ENCODE data around the gene SUMF2. TPM values are rescaled to one million over a fixed set of nuclear protein-coding genes. Genes with fewer than 3 reads are reported as not detected.

Gene SUMF2
- total RNA-seq, 1 experiment from 2014 or later: 173 TPM

GRCh38 chr7:56028942-56029630 lies 35.0 kb upstream of the SUMF2 start:
- peaks cover 0 to 10% of the 10 kb centered on the region in 2 experiments; a peak in 1 of 4 replicates for H3K4me1 ChIP-seq (ENCODE audit: control insufficient read depth in 1 of 2, insufficient read depth in 2 of 2, low read length in 2 of 2)
- H3K79me2 ChIP-seq (ENCODE audit: insufficient read depth, low read length): no peaks in the 10 kb centered on the region
- H3K27ac ChIP-seq (ENCODE audit: low read depth, low read length): no peak overlapping the region
- no peaks in the 10 kb centered on the region for H4K20me1 ChIP-seq (ENCODE audit: insufficient read depth)
- TF ChIP-seq, protein P1, sequence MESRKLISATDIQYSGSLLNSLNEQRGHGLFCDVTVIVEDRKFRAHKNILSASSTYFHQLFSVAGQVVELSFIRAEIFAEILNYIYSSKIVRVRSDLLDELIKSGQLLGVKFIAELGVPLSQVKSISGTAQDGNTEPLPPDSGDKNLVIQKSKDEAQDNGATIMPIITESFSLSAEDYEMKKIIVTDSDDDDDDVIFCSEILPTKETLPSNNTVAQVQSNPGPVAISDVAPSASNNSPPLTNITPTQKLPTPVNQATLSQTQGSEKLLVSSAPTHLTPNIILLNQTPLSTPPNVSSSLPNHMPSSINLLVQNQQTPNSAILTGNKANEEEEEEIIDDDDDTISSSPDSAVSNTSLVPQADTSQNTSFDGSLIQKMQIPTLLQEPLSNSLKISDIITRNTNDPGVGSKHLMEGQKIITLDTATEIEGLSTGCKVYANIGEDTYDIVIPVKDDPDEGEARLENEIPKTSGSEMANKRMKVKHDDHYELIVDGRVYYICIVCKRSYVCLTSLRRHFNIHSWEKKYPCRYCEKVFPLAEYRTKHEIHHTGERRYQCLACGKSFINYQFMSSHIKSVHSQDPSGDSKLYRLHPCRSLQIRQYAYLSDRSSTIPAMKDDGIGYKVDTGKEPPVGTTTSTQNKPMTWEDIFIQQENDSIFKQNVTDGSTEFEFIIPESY (IDR thresholded peaks at IDR 0.05; ENCODE audit: extremely low read depth, insufficient replicate concordance, low read length): no peak
- TF ChIP-seq ZFX (IDR thresholded peaks at IDR 0.05): no peak
- no peak for TF ChIP-seq RAD21 (IDR thresholded peaks at IDR 0.05; ENCODE audit: low read depth)
- TF ChIP-seq EZH2 (IDR thresholded peaks at IDR 0.05): no peak
- no peak for TF ChIP-seq SP1 (IDR thresholded peaks at IDR 0.05; ENCODE audit: low read depth)
- no peak for TF ChIP-seq ELF1 (IDR thresholded peaks at IDR 0.05; ENCODE audit: borderline replicate concordance, low read depth)
- TF ChIP-seq JUND (IDR thresholded peaks at IDR 0.05): no peak
- TF ChIP-seq POLR2AphosphoS5 (IDR thresholded peaks at IDR 0.05; ENCODE audit: low read depth, low read length): no peak
- no peak for TF ChIP-seq TCF7L2 (IDR thresholded peaks at IDR 0.05; ENCODE audit: borderline replicate concordance, extremely low read depth, insufficient read depth, insufficient read length)
- TF ChIP-seq, protein P2, sequence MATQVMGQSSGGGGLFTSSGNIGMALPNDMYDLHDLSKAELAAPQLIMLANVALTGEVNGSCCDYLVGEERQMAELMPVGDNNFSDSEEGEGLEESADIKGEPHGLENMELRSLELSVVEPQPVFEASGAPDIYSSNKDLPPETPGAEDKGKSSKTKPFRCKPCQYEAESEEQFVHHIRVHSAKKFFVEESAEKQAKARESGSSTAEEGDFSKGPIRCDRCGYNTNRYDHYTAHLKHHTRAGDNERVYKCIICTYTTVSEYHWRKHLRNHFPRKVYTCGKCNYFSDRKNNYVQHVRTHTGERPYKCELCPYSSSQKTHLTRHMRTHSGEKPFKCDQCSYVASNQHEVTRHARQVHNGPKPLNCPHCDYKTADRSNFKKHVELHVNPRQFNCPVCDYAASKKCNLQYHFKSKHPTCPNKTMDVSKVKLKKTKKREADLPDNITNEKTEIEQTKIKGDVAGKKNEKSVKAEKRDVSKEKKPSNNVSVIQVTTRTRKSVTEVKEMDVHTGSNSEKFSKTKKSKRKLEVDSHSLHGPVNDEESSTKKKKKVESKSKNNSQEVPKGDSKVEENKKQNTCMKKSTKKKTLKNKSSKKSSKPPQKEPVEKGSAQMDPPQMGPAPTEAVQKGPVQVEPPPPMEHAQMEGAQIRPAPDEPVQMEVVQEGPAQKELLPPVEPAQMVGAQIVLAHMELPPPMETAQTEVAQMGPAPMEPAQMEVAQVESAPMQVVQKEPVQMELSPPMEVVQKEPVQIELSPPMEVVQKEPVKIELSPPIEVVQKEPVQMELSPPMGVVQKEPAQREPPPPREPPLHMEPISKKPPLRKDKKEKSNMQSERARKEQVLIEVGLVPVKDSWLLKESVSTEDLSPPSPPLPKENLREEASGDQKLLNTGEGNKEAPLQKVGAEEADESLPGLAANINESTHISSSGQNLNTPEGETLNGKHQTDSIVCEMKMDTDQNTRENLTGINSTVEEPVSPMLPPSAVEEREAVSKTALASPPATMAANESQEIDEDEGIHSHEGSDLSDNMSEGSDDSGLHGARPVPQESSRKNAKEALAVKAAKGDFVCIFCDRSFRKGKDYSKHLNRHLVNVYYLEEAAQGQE (IDR thresholded peaks at IDR 0.05; ENCODE audit: low read depth): no peak
- no peak for TF ChIP-seq CTCF (IDR thresholded peaks at IDR 0.05 in 2 of 3, conservative IDR thresholded peaks at IDR 0.05 in 1 of 3; ENCODE audit: borderline replicate concordance in 1 of 3, insufficient read depth in 1 of 3, low read depth in 2 of 3, low read length in 2 of 3)
- no peak for TF ChIP-seq ZNF274 (IDR thresholded peaks at IDR 0.05; ENCODE audit: low read depth, low read length)
- TF ChIP-seq POLR2A (IDR thresholded peaks at IDR 0.05; ENCODE audit: borderline replicate concordance, extremely low read depth, insufficient read depth, insufficient read length): no peak
- TF ChIP-seq, protein P3, sequence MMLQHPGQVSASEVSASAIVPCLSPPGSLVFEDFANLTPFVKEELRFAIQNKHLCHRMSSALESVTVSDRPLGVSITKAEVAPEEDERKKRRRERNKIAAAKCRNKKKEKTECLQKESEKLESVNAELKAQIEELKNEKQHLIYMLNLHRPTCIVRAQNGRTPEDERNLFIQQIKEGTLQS (IDR thresholded peaks at IDR 0.05): no peak
- TF ChIP-seq CEBPB (IDR thresholded peaks at IDR 0.05; ENCODE audit: low read depth): no peak
- TF ChIP-seq YY1 (IDR thresholded peaks at IDR 0.05; ENCODE audit: extremely low read depth, insufficient replicate concordance, low read depth, low read length): no peak
- no peak for TF ChIP-seq SIN3A (IDR thresholded peaks at IDR 0.05; ENCODE audit: low read depth)
- no peak for TF ChIP-seq CBX3 (IDR thresholded peaks at IDR 0.05; ENCODE audit: low read depth)
- ATAC-seq (no peak), DNase-seq (ENCODE audit: low read depth, low spot score) (no peak)
- H3K9me3 ChIP-seq (ENCODE audit: control insufficient read depth in 1 of 2, insufficient read depth in 1 of 2, low read depth in 1 of 2, low read length in 2 of 2): no peaks in the 10 kb centered on the region
- H3K4me3 ChIP-seq (replicated peaks in 1 of 2; ENCODE audit: low read depth in 1 of 2, low read length in 2 of 2): no peak overlapping the region
- no peaks in the 10 kb centered on the region for H3K27me3 ChIP-seq (ENCODE audit: insufficient read depth, low read length)
- CTCF ChIA-PET: no interaction called here
- no peak overlapping the region for H3K9ac ChIP-seq (ENCODE audit: low read length)
- POLR2A ChIA-PET: no interaction called here
- no peaks in the 10 kb centered on the region for H3K9me2 ChIP-seq (ENCODE audit: insufficient read depth)
- peaks cover 2 to 4% of the 10 kb centered on the region in 2 experiments; a peak in 3 of 4 replicates for H3K36me3 ChIP-seq (ENCODE audit: control insufficient read depth in 1 of 2, insufficient read depth in 2 of 2, low read length in 2 of 2)
- TSS peak; percentile 3 for BruUV-seq (replicated peaks)
- no peak overlapping the region for H3K4me2 ChIP-seq (ENCODE audit: low read length)
- RAD21 ChIA-PET (ENCODE audit: low non-redundant PET in 1 of 2, low total read pairs in 2 of 2, uncharacterized antibody in 2 of 2, unreplicated experiment in 2 of 2): no interaction called here
- H2AFZ ChIP-seq (ENCODE audit: low read depth, low read length, poor library complexity, severe bottlenecking): no peak overlapping the region
- intact Hi-C loops (cut with micrococcal nuclease): no loop called here
